A673 (cell line): ENCODE measurements around the gene TNFAIP1. TPM values are rescaled to one million over a fixed set of nuclear protein-coding genes. Genes with fewer than 3 reads are reported as not detected.

ENCODE experiments used
- BruUV-seq: library from RNA; stranded (reverse); fragments of 400-500 nt; replicated peaks from 2 replicates; lab custom pipeline; 2021; lab: Mats Ljungman, UMichigan
- CTCF ChIA-PET: fragments of 300-600 bp; sonication (Branson Sonifier 250); formaldehyde crosslinking; loops from one replicate; lab custom pipeline; 2022; ENCODE audit warnings: antibody characterized with exemption; lab: Charles Lee
- POLR2A ChIA-PET: fragments of 300-600 bp; sonication (Branson Sonifier 250); formaldehyde crosslinking; loops from one replicate; lab custom pipeline; 2022; ENCODE audit warnings: antibody characterized with exemption; ENCODE audit not compliant: low non-redundant PET; lab: Charles Lee
- DNase-seq: peaks from one replicate; pipeline ENCODE4 v3.0.0-alpha.2; 2015; ENCODE audit warnings: low spot score
- H3K27ac ChIP-seq: fragments of 200-600 bp; sonication (generic); 2 replicates; pipeline ENCODE4 v1.5.1; 2016; ENCODE audit warnings: mixed run types, low read depth, mild to moderate bottlenecking, mixed read lengths, antibody characterized with exemption, low read length; ENCODE audit not compliant: poor library complexity, severe bottlenecking
- H3K27me3 ChIP-seq: fragments of 200-600 bp; sonication (generic); replicated peaks from 2 replicates; pipeline ENCODE4 v1.6.1; 2017; ENCODE audit warnings: mixed run types, low read depth, mild to moderate bottlenecking, mixed read lengths, antibody characterized with exemption, low read length; ENCODE audit not compliant: insufficient read depth, poor library complexity
- H3K36me3 ChIP-seq: fragments of 200-600 bp; sonication (generic); 2 replicates; pipeline ENCODE4 v1.6.1; 2016; ENCODE audit warnings: mixed run types, mild to moderate bottlenecking, mixed read lengths, antibody characterized with exemption, low read length; ENCODE audit not compliant: insufficient read depth, poor library complexity, severe bottlenecking
- H3K4me1 ChIP-seq: fragments of 200-600 bp; sonication (generic); 2 replicates; pipeline ENCODE4 v1.6.1; 2017; ENCODE audit warnings: mixed run types, mild to moderate bottlenecking, mixed read lengths, antibody characterized with exemption, low read length; ENCODE audit not compliant: insufficient read depth, poor library complexity, severe bottlenecking
- H3K4me3 ChIP-seq: fragments of 200-600 bp; sonication (generic); 2 replicates; pipeline ENCODE4 v1.5.1; 2016; ENCODE audit warnings: low read depth, mixed run types, mild to moderate bottlenecking, mixed read lengths, low read length; ENCODE audit not compliant: poor library complexity, severe bottlenecking
- H3K9me3 ChIP-seq: fragments of 200-600 bp; sonication (generic); 2 replicates; pipeline ENCODE4 v1.6.1; 2016; ENCODE audit warnings: mixed run types, low read depth, mild to moderate bottlenecking, mixed read lengths, antibody characterized with exemption, low read length; ENCODE audit not compliant: poor library complexity, severe bottlenecking
- CTCF ChIP-seq: fragments of 300-800, 200-600 bp; sonication (generic); conservative IDR thresholded peaks from 2 replicates; pipeline ENCODE4 v1.5.1; 2017; ENCODE audit warnings: low read depth, mild to moderate bottlenecking, antibody characterized with exemption, low read length, moderate library complexity, mixed read lengths
- EZH2 ChIP-seq: fragments of 200-600 bp; sonication (generic); IDR thresholded peaks from 2 replicates; pipeline ENCODE4 v1.6.1; 2017; ENCODE audit warnings: borderline replicate concordance, low read depth, mild to moderate bottlenecking, mixed read lengths, antibody characterized with exemption, low read length; ENCODE audit not compliant: poor library complexity, severe bottlenecking
- intact Hi-C: fragments of 100-400 bp; cut with micrococcal nuclease; formaldehyde crosslinking; loops from one replicate; pipeline ENCODE4 v1.10.0; 2022; ENCODE audit not compliant: unreplicated experiment
- total RNA-seq: library from RNA; stranded (reverse); gene quantifications from 2 replicates; pipeline ENCODE4 v1.2.3, GENCODE V29; 2021

The TNFAIP1 gene
- total RNA-seq, 1 experiment from 2014 or later = 27.5 TPM

GRCh38 chr17:28313841-28314240 lies 21.7 kb upstream of the TNFAIP1 start:
- CTCF ChIA-PET = no interaction called here
- no peaks in the 10 kb centered on the region for H3K9me3 ChIP-seq
- TF ChIP-seq EZH2 (no peak), CTCF (no peak)
- H3K4me3 ChIP-seq = no peak overlapping the region
- no peaks in the 10 kb centered on the region for H3K27me3 ChIP-seq
- DNase-seq = no peak
- POLR2A ChIA-PET = no interaction called here
- no peak overlapping the region for H3K27ac ChIP-seq
- no peaks in the 10 kb centered on the region for H3K36me3 ChIP-seq
- no TSS peak for BruUV-seq
- peaks cover 7% of the 10 kb centered on the region for H3K4me1 ChIP-seq
- intact Hi-C loops = no loop called here

- H3K9me3 ChIP-seq = no peaks in the 10 kb centered on the region
- POLR2A ChIA-PET = no interaction called here
- intact Hi-C loops = no loop called here
- CTCF ChIA-PET = no interaction called here
- H3K4me1 ChIP-seq = peaks cover 10% of the 10 kb centered on the region
- no peaks in the 10 kb centered on the region for H3K27me3 ChIP-seq
- no peak for TF ChIP-seq CTCF
- TF ChIP-seq EZH2 = no peak
- no peak for DNase-seq
- no peak overlapping the region for H3K27ac ChIP-seq
- no TSS peak for BruUV-seq
- H3K36me3 ChIP-seq = no peaks in the 10 kb centered on the region
- no peak overlapping the region for H3K4me3 ChIP-seq
Measured at GRCh38 chr17:28315846-28316705, 19.5 kb upstream of the TNFAIP1 start.

- no peak for DNase-seq
- H3K36me3 ChIP-seq = no peaks in the 10 kb centered on the region
- H3K9me3 ChIP-seq = no peaks in the 10 kb centered on the region
- H3K4me1 ChIP-seq = peaks cover 22% of the 10 kb centered on the region
- intact Hi-C loops = no loop called here
- no peak overlapping the region for H3K27ac ChIP-seq
- POLR2A ChIA-PET = no interaction called here
- no peaks in the 10 kb centered on the region for H3K27me3 ChIP-seq
- no TSS peak for BruUV-seq
- no peak for TF ChIP-seq CTCF
- TF ChIP-seq EZH2 = no peak
- CTCF ChIA-PET = no interaction called here
- peak overlapping the region; percentile 73 for H3K4me3 ChIP-seq
Measured at GRCh38 chr17:28317099-28317965, 18.2 kb upstream of the TNFAIP1 start.
